ENCODE measurements around the gene FREY1.

Gene FREY1

GRCh38 chr11:45860764-45861510 is 46.1 kb downstream of the FREY1 start:
- no peak for DNase-seq

- no peak for DNase-seq
These were observed 46.7 kb downstream of the FREY1 start for GRCh38 chr11:45860348-45860747.

GRCh38 chr11:45859661-45860140 is 47.4 kb downstream of the FREY1 start:
- DNase-seq = no peak

- DNase-seq = no peak
These were observed 48.2 kb downstream of the FREY1 start for GRCh38 chr11:45858751-45859398.

GRCh38 chr11:45857961-45858474 is 49.1 kb downstream of the FREY1 start:
- no peak for DNase-seq
